ENCODE data around the gene BRMS1L. TPM values are rescaled to one million over a fixed set of nuclear protein-coding genes. Genes with fewer than 3 reads are reported as not detected.
A peak's percentile ranks its signal among the peaks of the same experiment; 100 is the strongest.

The BRMS1L gene
- total and polyA plus RNA-seq, 2 of the 13 experiments (the other 11 are each of a cell fraction or from before 2014, with no cell fraction given): 21.1 to 23.8 TPM

- no peak for TF ChIP-seq ZKSCAN5 (CRISPR knock-in tag; IDR thresholded peaks at IDR 0.05)
- no peak for TF ChIP-seq ATF3 (CRISPR knock-in tag; IDR thresholded peaks at IDR 0.05)
- TF ChIP-seq CREB1 (IDR thresholded peaks at IDR 0.05): no peak
- TF ChIP-seq CREB1 (CRISPR knock-in tag; IDR thresholded peaks at IDR 0.05): no peak
- no peak for TF ChIP-seq ZNF18 (CRISPR knock-in tag; IDR thresholded peaks at IDR 0.05; ENCODE audit: insufficient replicate concordance)
- TF ChIP-seq RNF2 (conservative IDR thresholded peaks at IDR 0.05; ENCODE audit: low read depth): no peak
- TF ChIP-seq KLF6 (CRISPR knock-in tag; IDR thresholded peaks at IDR 0.05): no peak; the same call in 1 of the 2 replicates
- 0 out of 2 replicates have a peak, but pooled peaks have one; percentile 10 for TF ChIP-seq RARA (CRISPR knock-in tag; IDR thresholded peaks at IDR 0.05)
- no peak for TF ChIP-seq ZNF282 (IDR thresholded peaks at IDR 0.05; ENCODE audit: partially characterized antibody)
- no peak for TF ChIP-seq KIAA2018 (CRISPR knock-in tag; IDR thresholded peaks at IDR 0.05; ENCODE audit: borderline replicate concordance)
- no peak for TF ChIP-seq ZNF598 (CRISPR knock-in tag; IDR thresholded peaks at IDR 0.05; ENCODE audit: borderline replicate concordance)
- TF ChIP-seq ZNF704 (CRISPR knock-in tag; IDR thresholded peaks at IDR 0.05; ENCODE audit: borderline replicate concordance): no peak
- no peak for TF ChIP-seq ZBTB49 (CRISPR knock-in tag; IDR thresholded peaks at IDR 0.05; ENCODE audit: borderline replicate concordance)
- no peak for TF ChIP-seq MTA3 (CRISPR knock-in tag; IDR thresholded peaks at IDR 0.05)
- TF ChIP-seq SNAI1 (CRISPR knock-in tag; IDR thresholded peaks at IDR 0.05; ENCODE audit: borderline replicate concordance): no peak
- no peak for TF ChIP-seq NFRKB (IDR thresholded peaks at IDR 0.05)
Measured at GRCh38 chr14:35818346-35819115, 7.6 kb upstream of the BRMS1L start (continued).

Measured in HepG2 (cell line).